ENCODE measurements around the gene CYSLTR2. TPM values are rescaled to one million over a fixed set of nuclear protein-coding genes. Genes with fewer than 3 reads are reported as not detected.

Gene CYSLTR2
- total and polyA plus RNA-seq, 2 of the 8 experiments (the other 6 are each of a cell fraction or from before 2014, with no cell fraction given), result not detected

DNA sequence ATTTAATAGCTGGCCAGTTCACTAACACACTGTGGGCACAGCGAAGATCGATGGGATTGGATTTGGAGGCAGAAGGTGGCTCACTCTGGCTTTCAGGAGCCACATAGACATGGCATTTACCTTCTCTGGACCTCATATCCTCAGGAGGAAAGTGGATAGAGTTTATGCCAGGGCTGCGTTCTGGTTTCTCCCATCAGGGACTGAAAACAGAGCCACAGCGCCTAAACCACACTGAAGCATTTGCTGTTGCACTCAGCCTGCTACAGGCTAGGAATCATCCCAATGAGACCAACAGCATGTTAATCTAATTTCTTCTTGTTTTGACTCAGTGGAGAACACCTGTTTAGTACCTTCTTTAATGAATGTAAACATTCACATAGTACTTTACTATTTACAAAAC is 1.6 kb downstream of the CYSLTR2 start (continued):
- TF ChIP-seq, protein P1, sequence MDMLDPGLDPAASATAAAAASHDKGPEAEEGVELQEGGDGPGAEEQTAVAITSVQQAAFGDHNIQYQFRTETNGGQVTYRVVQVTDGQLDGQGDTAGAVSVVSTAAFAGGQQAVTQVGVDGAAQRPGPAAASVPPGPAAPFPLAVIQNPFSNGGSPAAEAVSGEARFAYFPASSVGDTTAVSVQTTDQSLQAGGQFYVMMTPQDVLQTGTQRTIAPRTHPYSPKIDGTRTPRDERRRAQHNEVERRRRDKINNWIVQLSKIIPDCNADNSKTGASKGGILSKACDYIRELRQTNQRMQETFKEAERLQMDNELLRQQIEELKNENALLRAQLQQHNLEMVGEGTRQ (IDR thresholded peaks at IDR 0.05; ENCODE audit: low read length), result no peak
- TF ChIP-seq POU5F1 (IDR thresholded peaks at IDR 0.05; ENCODE audit: low read depth, low read length) (no peak), GABPA (IDR thresholded peaks at IDR 0.05; ENCODE audit: borderline replicate concordance, insufficient read depth, low read length) (no peak), TAF7 (optimal IDR thresholded peaks at IDR 0.05; ENCODE audit: borderline replicate concordance, low read depth, low read length) (no peak), NANOG (IDR thresholded peaks at IDR 0.05; ENCODE audit: insufficient read depth, low read depth, low read length, poor library complexity, severe bottlenecking) (no peak), CHD2 (IDR thresholded peaks at IDR 0.05; ENCODE audit: low read length) (no peak)
